Testis (tissue), 2 donors: Measurements from ENCODE around the gene TBX5.

ENCODE experiments used
- POLR2A ChIP-seq: fragments of 450-650 bp; IDR thresholded peaks from one replicate; pipeline ENCODE4 v1.6.1; 2017; ENCODE audit warnings: antibody characterized with exemption, mild to moderate bottlenecking, moderate library complexity
- TF ChIP-seq, protein P1 (sequence below), 3 experiments: fragments of 450-650 bp in 2 of 3; fragments of 200-600 bp in 1 of 3; sonication (generic) in 1 of 3; IDR thresholded peaks; one replicate each; pipeline ENCODE4 v1.5.1; 2016 to 2019; ENCODE audit warnings: antibody characterized with exemption in 3 of 3, mild to moderate bottlenecking in 2 of 3, moderate library complexity in 1 of 3

DNA sequence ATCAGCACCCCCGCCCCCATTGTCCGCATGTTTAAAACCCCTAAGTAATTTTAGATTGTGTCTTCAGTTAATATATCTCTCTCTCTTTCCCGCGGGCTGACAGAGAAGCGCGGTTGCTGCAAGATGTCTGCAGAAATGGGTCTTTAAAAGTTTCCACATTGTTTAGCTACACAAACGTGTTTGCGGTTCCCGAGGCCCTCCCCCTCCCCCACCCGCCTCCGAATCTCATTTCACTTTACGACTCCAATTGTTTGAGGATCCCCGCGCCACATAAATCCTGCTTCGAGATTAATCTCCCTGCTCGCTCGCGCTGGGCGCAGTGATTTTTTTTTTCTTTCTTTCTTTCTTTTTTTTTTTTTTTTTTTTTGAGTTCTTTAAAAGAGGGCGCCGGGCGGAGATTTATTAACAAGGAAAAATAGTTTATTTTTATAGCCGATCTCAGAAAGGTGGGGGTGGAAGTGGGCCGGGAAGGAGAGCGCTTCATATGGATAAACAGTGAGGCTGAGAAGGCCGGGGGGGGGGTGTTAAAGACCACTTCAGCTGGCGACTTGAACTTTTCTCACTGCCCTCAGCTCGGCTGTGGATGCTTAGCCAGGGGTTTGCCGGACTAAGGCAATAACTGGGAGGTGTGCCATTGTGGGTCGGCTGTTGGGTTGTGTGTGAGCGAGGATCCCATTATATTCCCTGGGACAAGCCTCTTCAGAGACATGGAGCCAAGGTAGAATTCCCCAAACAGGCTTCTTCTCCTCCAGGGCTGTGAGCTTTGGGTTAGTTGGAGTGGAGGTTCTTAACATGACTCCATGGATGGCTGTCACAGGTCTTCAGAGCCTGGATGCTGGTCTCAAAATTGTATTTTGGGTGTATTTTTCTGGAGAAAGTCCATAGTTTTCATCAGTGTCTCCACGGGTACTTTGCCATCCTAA is 39.7 kb upstream of the TBX5 start:
- TF ChIP-seq, protein P1, sequence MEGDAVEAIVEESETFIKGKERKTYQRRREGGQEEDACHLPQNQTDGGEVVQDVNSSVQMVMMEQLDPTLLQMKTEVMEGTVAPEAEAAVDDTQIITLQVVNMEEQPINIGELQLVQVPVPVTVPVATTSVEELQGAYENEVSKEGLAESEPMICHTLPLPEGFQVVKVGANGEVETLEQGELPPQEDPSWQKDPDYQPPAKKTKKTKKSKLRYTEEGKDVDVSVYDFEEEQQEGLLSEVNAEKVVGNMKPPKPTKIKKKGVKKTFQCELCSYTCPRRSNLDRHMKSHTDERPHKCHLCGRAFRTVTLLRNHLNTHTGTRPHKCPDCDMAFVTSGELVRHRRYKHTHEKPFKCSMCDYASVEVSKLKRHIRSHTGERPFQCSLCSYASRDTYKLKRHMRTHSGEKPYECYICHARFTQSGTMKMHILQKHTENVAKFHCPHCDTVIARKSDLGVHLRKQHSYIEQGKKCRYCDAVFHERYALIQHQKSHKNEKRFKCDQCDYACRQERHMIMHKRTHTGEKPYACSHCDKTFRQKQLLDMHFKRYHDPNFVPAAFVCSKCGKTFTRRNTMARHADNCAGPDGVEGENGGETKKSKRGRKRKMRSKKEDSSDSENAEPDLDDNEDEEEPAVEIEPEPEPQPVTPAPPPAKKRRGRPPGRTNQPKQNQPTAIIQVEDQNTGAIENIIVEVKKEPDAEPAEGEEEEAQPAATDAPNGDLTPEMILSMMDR (IDR thresholded peaks at IDR 0.05): no peak
- no peak for TF ChIP-seq POLR2A
